ENCODE data around the gene PIK3CD. TPM values are rescaled to one million over a fixed set of nuclear protein-coding genes. Genes with fewer than 3 reads are reported as not detected.
"Not testable (repeated sequence)": the region's sequence is repeated elsewhere in the genome, so short reads cannot be mapped to it uniquely, and the experiment has no call there.

The PIK3CD gene
- total and polyA plus RNA-seq, 11 donors = 1.9 to 18.8 (median 4.0) TPM

- H3K4me1 ChIP-seq = peaks cover 0 to 10% (median 0%) of the 10 kb centered on the region in 12 donors
- H3K27me3 ChIP-seq = peaks cover 0 to 4% (median 0%) of the 10 kb centered on the region in 9 donors
- 89 to 94% (median 91%) methylated on average over 5 of the region's 5 CpGs for WGBS, 4 donors
- no peak overlapping the region for H3K27ac ChIP-seq
- H3K9me3 ChIP-seq = no peaks in the 10 kb centered on the region
- ATAC-seq (no peak), DNase-seq (no peak)
- H3K36me3 ChIP-seq = peaks cover 0 to 33% (median 0%) of the 10 kb centered on the region in 9 donors
- no peak overlapping the region for H3K4me3 ChIP-seq
- intact Hi-C loops (cut with DNase I) = no loop called here
- TF ChIP-seq POLR2A (IDR thresholded peaks at IDR 0.05) (no peak), CTCF (IDR thresholded peaks at IDR 0.05) (no peak)
Measured at GRCh38 chr1:9672444-9672843, 20.9 kb downstream of the PIK3CD start.

- WGBS, 4 donors = 58 to 73% (median 67%) methylated on average over 3 of the region's 3 CpGs
- ATAC-seq = no peak
- H3K27ac ChIP-seq = no peak overlapping the region
- peak in 1 of 5 donors; percentile 8 for DNase-seq
- no peaks in the 10 kb centered on the region for H3K27me3 ChIP-seq
- H3K4me1 ChIP-seq = peaks cover 0 to under 1% (median 0%) of the 10 kb centered on the region in 12 donors
- TF ChIP-seq CTCF (IDR thresholded peaks at IDR 0.05) (no peak), POLR2A (IDR thresholded peaks at IDR 0.05) (no peak)
- no peak overlapping the region for H3K4me3 ChIP-seq
- no peaks in the 10 kb centered on the region for H3K9me3 ChIP-seq
- intact Hi-C loops (cut with DNase I) = no loop called here
- peaks cover 0 to 28% (median 0%) of the 10 kb centered on the region in 9 donors for H3K36me3 ChIP-seq
Measured at GRCh38 chr1:9675393-9675792, 23.9 kb downstream of the PIK3CD start.

- 95% methylated on average over 7 of the region's 7 CpGs for whole genome bisulfite sequencing, 4 donors
- H3K4me3 ChIP-seq; H3K27me3 ChIP-seq; H3K4me1 ChIP-seq; H3K27ac ChIP-seq; intact Hi-C loops (cut with DNase I); H3K9me3 ChIP-seq; ATAC-seq: not testable (repeated sequence)
- peaks cover 0 to 28% (median 0%) of the 10 kb centered on the region in 9 donors for H3K36me3 ChIP-seq
- peak in 1 of 5 donors; percentile 46 for DNase-seq
Measured at GRCh38 chr1:9676128-9676527, 24.6 kb downstream of the PIK3CD start.

GRCh38 chr1:9676815-9677393 is 25.4 kb downstream of the PIK3CD start:
- Histone ChIP-seq H3K27me3 (no peaks in the 10 kb centered on the region), H3K9me3 (no peaks in the 10 kb centered on the region), H3K36me3 (peaks cover 0 to 22% (median 0%) of the 10 kb centered on the region in 9 donors), H3K4me3 (no peak overlapping the region), H3K27ac (no peak overlapping the region), H3K4me1 (no peaks in the 10 kb centered on the region)
- 48 to 59% (median 56%) methylated on average over 9 to 10 of the region's 10 CpGs for WGBS, 4 donors
- DNase-seq (peak in 1 of 5 donors; percentile 32), ATAC-seq (no peak)
- TF ChIP-seq CTCF (IDR thresholded peaks at IDR 0.05) (no peak), POLR2A (IDR thresholded peaks at IDR 0.05) (no peak)
- intact Hi-C loops (cut with DNase I) = no loop called here

- Histone ChIP-seq H3K27me3 (no peaks in the 10 kb centered on the region), H3K4me1 (peaks cover 0 to 3% (median 0%) of the 10 kb centered on the region in 12 donors), H3K36me3 (peaks cover 0 to 5% (median 0%) of the 10 kb centered on the region in 9 donors), H3K4me3 (no peak overlapping the region), H3K9me3 (no peaks in the 10 kb centered on the region), H3K27ac (no peak overlapping the region)
- TF ChIP-seq CTCF (IDR thresholded peaks at IDR 0.05) (no peak), POLR2A (IDR thresholded peaks at IDR 0.05) (no peak)
- DNase-seq (no peak), ATAC-seq (no peak)
- WGBS, 4 donors = 94 to 97% (median 96%) methylated on average over 2 of the region's 2 CpGs
- intact Hi-C loops (cut with DNase I) = no loop called here
Measured at GRCh38 chr1:9680091-9680490, 28.6 kb downstream of the PIK3CD start.
